Keratinocyte (primary cell): ENCODE results near the gene SATB2. TPM values are rescaled to one million over a fixed set of nuclear protein-coding genes. Genes with fewer than 3 reads are reported as not detected.

Experiments
- DNase-seq: peaks from one replicate; pipeline ENCODE4 v3.0.0-alpha.2; 2011; ENCODE audit warnings: low read depth, missing footprints, low spot score
- FAIRE-seq: peaks from 2 replicates; lab custom pipeline; 2011; peaks lifted over from hg19 to GRCh38; lab: Jason Lieb, UNC
- H2AFZ ChIP-seq: 2 replicates; pipeline ENCODE4 v1.6.0; 2012; ENCODE audit warnings: low read length, control low read depth, inconsistent platforms; ENCODE audit not compliant: control insufficient read depth
- H3K27ac ChIP-seq: 2 replicates; pipeline ENCODE4 v1.5.1; 2011; ENCODE audit warnings: low read length; ENCODE audit not compliant: control insufficient read depth, insufficient read depth
- H3K27me3 ChIP-seq: 3 replicates; pipeline ENCODE4 v1.6.0; 2011; ENCODE audit warnings: low read length; ENCODE audit not compliant: control insufficient read depth, insufficient read depth; ENCODE audit errors: extremely low read depth
- H3K36me3 ChIP-seq, 2 experiments: 2 replicates in 1 of 2; 3 replicates in 1 of 2; pipeline ENCODE4 v1.5.1; 2011; ENCODE audit warnings: low read length in 2 of 2, mild to moderate bottlenecking in 1 of 2; ENCODE audit not compliant: control insufficient read depth in 2 of 2, insufficient read depth in 2 of 2; ENCODE audit errors: extremely low read depth in 1 of 2
- H3K4me1 ChIP-seq: 3 replicates; pipeline ENCODE4 v1.5.1; 2011; ENCODE audit warnings: low read length; ENCODE audit not compliant: control insufficient read depth, insufficient read depth; ENCODE audit errors: extremely low read depth
- H3K4me2 ChIP-seq: 3 replicates; pipeline ENCODE4 v1.6.0; 2011; ENCODE audit warnings: low read depth, low read length; ENCODE audit not compliant: control insufficient read depth, insufficient read depth; ENCODE audit errors: extremely low read depth
- H3K4me3 ChIP-seq, 3 experiments: fragments of 200-600 bp in 1 of 3; sonication (generic) in 1 of 3; 2 replicates in 2 of 3; 3 replicates in 1 of 3; pipeline ENCODE4 v1.5.1; 2011 to 2016; ENCODE audit warnings: low read length in 3 of 3, mild to moderate bottlenecking in 3 of 3, control low read depth in 2 of 3, inconsistent platforms in 1 of 3, low read depth in 1 of 3, mixed read lengths in 1 of 3, mixed run types in 1 of 3, moderate library complexity in 1 of 3; ENCODE audit not compliant: control insufficient read depth in 2 of 3, insufficient read depth in 2 of 3; ENCODE audit errors: extremely low read depth in 1 of 3
- H3K79me2 ChIP-seq: 2 replicates; pipeline ENCODE4 v1.6.0; 2012; ENCODE audit warnings: low read length; ENCODE audit not compliant: control insufficient read depth, insufficient read depth
- H3K9ac ChIP-seq: 3 replicates; pipeline ENCODE4 v1.6.0; 2011; ENCODE audit warnings: low read length; ENCODE audit not compliant: control insufficient read depth, insufficient read depth; ENCODE audit errors: extremely low read depth
- H3K9me1 ChIP-seq: 3 replicates; pipeline ENCODE4 v1.6.0; 2011; ENCODE audit warnings: low read length; ENCODE audit not compliant: control insufficient read depth, insufficient read depth; ENCODE audit errors: extremely low read depth
- H3K9me3 ChIP-seq: 2 replicates; pipeline ENCODE4 v1.5.1; 2012; ENCODE audit warnings: low read depth, low read length; ENCODE audit not compliant: control insufficient read depth
- H4K20me1 ChIP-seq: 3 replicates; pipeline ENCODE4 v1.6.0; 2011; ENCODE audit warnings: low read length; ENCODE audit not compliant: control insufficient read depth, insufficient read depth; ENCODE audit errors: extremely low read depth
- CTCF ChIP-seq, 3 experiments: IDR thresholded peaks in 1 of 3; conservative IDR thresholded peaks in 1 of 3; optimal IDR thresholded peaks in 1 of 3; 2 replicates in 2 of 3; 3 replicates in 1 of 3; pipeline versions ENCODE3 to v1.5.1; 2011; ENCODE audit warnings: low read length in 3 of 3, mild to moderate bottlenecking in 3 of 3, moderate library complexity in 2 of 3, control low read depth in 1 of 3, inconsistent platforms in 1 of 3; ENCODE audit not compliant: insufficient read depth in 2 of 3; ENCODE audit errors: extremely low read depth in 1 of 3
- EZH2 ChIP-seq: IDR thresholded peaks from one replicate; pipeline ENCODE4 v1.6.1; 2012; ENCODE audit warnings: inconsistent platforms, mild to moderate bottlenecking, low read length, moderate library complexity
- dilution Hi-C: fragments of 300-500 bp; cut with MboI; formaldehyde crosslinking; loops from one replicate; pipeline ENCODE4 v1.7.0; 2020; ENCODE audit warnings: low sequenced_read_pairs; ENCODE audit not compliant: extremely low pct_ligation_motif_present
- polyA plus RNA-seq, 5 experiments: library from polyadenylated mRNA; depleted of rRNA in 3 of 5; stranded (reverse) in 3 of 5; stranded (forward) in 1 of 5; unstranded in 1 of 5; fragments of >200 nt; gene quantifications; 1 replicate in 1 of 5; 2 replicates in 3 of 5; 3 replicates in 1 of 5; pipeline versions ENCODE4 v1.2.1 to v1.2.3, GENCODE V29; 2011 to 2012; ENCODE audit warnings: missing spikeins in 2 of 5, low read depth in 1 of 5, low replicate concordance in 1 of 5

SATB2 gene
- polyA plus RNA-seq, 1 donor (not counting 4 experiments of a cell fraction or from before 2014, with no cell fraction given), result 1.4 TPM

- H3K9me1 ChIP-seq, result no peaks in the 10 kb centered on the region
- H3K4me3 ChIP-seq, result no peak overlapping the region
- DNase-seq (no peak), FAIRE-seq (no peak)
- H2AFZ ChIP-seq, result no peak overlapping the region
- H3K9ac ChIP-seq, result no peak overlapping the region
- H3K36me3 ChIP-seq, result no peaks in the 10 kb centered on the region
- H3K79me2 ChIP-seq, result no peaks in the 10 kb centered on the region
- H3K4me1 ChIP-seq, result no peaks in the 10 kb centered on the region
- H3K9me3 ChIP-seq, result no peaks in the 10 kb centered on the region
- no peaks in the 10 kb centered on the region for H4K20me1 ChIP-seq
- H3K27me3 ChIP-seq, result no peaks in the 10 kb centered on the region
- TF ChIP-seq CTCF (optimal IDR thresholded peaks at IDR 0.05 in 1 of 3, IDR thresholded peaks at IDR 0.05 in 1 of 3, conservative IDR thresholded peaks at IDR 0.05 in 1 of 3; ENCODE audit: extremely low read depth in 1 of 3, insufficient read depth in 2 of 3, low read length in 3 of 3) (no peak), EZH2 (no peak)
- dilution Hi-C loops, result no loop called here
- no peak overlapping the region for H3K27ac ChIP-seq
- H3K4me2 ChIP-seq, result no peak overlapping the region
These were observed 43.3 kb downstream of the SATB2 start for GRCh38 chr2:199414465-199414864.

GRCh38 chr2:199414001-199414400, 43.7 kb downstream of the SATB2 start:
- Histone ChIP-seq H3K9ac (no peak overlapping the region), H3K27me3 (no peaks in the 10 kb centered on the region), H3K9me3 (no peaks in the 10 kb centered on the region), H3K4me2 (no peak overlapping the region), H3K4me1 (no peaks in the 10 kb centered on the region), H3K36me3 (no peaks in the 10 kb centered on the region), H3K27ac (no peak overlapping the region), H3K9me1 (no peaks in the 10 kb centered on the region), H3K4me3 (no peak overlapping the region), H4K20me1 (no peaks in the 10 kb centered on the region), H3K79me2 (no peaks in the 10 kb centered on the region), H2AFZ (no peak overlapping the region)
- dilution Hi-C loops, result no loop called here
- DNase-seq, result no peak
- TF ChIP-seq CTCF (optimal IDR thresholded peaks at IDR 0.05 in 1 of 3, IDR thresholded peaks at IDR 0.05 in 1 of 3, conservative IDR thresholded peaks at IDR 0.05 in 1 of 3; ENCODE audit: extremely low read depth in 1 of 3, insufficient read depth in 2 of 3, low read length in 3 of 3) (no peak), EZH2 (no peak)
- no peak for FAIRE-seq
